Measurements from ENCODE around the gene TADA1.

GRCh38 chr1:166918956-166919316 lies 42.9 kb upstream of the TADA1 start:
- TF ChIP-seq POLR2A (IDR thresholded peaks at IDR 0.05) = no peak
- TF ChIP-seq CTCF (IDR thresholded peaks at IDR 0.05) = no peak

Data from esophagus squamous epithelium (tissue), 4 donors.